Activated CD4-positive, alpha-beta T cell treated with anti-CD3 and anti-CD28 coated beads, Interleukin-2, amount 50 U/mL, for 1 hour (primary cell): ENCODE measurements around the gene ZNF547.
A peak's percentile ranks its signal among the peaks of the same experiment; 100 is the strongest.

Experiments used
- DNase-seq: peaks from one replicate; pipeline ENCODE4 v3.0.0-alpha.2; 2020

The ZNF547 gene

DNA sequence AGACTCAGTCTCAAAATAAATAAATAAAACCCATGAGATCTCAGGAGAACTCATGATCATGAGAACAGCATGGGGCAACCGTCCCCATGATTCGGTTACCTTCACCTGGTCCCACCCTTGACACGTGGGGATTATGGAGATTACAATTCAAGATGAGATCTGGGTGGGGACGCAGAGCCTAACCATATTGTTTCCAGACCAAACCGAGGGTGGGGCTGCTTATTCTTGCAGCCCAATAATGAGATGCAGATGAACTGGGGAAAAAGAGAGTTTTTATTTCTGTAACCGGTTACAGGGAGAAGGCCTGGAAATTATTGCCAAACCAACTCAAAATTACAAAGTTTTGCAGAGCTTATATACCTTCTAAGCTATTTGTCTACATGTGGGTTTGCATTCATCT, 12.8 kb downstream of the ZNF547 start:
- DNase-seq = no peak

DNA sequence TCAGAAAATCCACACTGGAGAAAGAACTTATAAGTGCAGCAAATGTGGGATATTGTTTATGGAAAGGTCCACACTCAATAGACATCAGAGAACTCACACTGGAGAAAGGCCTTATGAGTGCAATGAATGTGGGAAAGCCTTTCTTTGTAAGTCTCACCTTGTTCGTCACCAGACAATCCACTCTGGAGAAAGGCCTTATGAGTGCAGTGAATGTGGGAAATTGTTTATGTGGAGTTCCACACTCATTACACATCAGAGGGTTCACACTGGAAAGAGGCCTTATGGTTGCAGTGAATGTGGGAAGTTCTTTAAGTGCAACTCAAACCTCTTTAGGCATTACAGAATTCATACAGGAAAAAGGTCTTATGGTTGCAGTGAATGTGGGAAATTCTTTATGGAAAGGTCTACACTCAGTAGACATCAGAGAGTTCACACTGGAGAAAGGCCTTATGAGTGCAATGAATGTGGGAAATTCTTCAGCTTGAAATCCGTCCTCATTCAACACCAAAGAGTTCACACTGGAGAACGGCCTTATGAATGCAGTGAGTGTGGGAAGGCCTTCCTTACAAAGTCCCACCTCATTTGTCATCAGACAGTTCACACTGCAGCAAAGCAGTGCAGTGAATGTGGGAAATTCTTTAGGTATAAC, 14.3 kb downstream of the ZNF547 start:
- DNase-seq = no peak

DNA sequence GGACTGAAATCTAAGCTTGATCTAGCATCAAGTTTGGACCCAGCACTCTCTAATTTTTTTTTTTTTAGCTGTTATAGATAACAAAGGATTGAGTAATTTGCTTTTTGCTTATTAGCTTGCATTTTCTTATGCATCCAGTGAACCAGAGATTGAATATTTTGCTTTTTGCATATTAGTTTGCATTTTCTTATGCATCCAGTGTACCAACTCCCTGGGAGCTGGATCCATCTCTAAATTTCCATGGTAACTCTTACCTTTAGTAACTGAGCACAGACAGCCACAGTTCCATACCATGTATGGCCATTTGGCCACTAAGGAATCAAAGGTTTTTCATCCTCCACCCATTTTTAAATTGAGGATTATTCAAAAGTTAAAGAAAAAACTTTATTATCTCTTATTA, 17.6 kb downstream of the ZNF547 start:
- no peak for DNase-seq

DNA sequence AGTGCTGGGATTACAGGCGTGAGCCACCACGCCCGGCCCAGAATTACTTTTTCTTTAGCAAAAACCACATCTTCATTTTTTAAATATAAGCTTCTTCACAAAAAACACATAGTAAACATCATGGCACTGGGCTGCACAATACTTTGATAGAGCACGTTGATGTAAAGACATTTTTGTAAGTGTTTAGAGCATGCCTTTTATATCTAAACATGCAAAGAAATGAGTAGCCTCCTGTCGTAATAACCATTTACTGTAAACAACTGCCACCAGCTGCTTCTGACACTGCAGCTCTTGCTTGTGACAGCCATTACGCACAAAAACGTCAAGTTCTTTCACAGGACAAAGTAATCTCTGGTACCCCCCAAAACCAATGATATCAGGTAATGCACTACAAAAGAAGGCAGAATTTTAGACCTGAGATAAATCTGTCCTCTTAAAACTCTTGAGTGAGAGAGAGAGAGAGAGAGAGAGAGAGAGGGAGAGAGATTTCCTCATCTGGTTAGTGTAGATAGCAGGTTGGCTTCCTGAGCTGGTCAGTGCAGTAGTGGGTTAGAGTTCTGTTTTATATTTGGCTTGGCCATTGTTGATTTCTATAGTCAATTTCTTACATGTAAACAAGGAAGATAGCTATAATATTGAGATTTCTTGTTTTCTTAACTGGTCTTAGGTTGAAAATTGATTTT, 19.6 kb downstream of the ZNF547 start:
- DNase-seq = no peak

DNA sequence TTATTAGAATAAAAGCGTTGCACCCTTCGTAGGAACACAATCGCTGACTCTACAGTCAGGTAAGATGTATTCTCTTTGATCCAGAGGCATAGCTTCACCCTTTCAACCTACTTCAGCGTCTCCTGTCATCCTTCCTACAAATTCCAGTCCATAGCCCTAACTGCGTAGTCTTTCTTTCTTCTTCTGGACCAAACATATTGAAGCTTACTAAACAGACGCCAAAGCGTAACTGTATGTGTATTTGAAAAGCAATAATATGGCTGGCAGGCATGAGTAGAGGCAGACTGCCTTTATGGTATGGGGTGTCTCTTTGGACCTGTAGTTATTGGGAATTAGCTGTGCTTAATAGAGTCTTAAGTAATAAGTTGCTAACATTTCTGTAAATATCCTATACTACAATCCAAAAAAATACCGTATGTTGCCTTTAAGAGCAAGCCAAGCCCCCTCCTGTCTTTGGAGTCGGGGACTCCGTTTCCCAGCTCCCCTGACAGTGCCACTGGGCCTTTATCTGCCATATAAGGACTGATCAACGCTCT, 25.9 kb downstream of the ZNF547 start:
- no peak for DNase-seq

DNA sequence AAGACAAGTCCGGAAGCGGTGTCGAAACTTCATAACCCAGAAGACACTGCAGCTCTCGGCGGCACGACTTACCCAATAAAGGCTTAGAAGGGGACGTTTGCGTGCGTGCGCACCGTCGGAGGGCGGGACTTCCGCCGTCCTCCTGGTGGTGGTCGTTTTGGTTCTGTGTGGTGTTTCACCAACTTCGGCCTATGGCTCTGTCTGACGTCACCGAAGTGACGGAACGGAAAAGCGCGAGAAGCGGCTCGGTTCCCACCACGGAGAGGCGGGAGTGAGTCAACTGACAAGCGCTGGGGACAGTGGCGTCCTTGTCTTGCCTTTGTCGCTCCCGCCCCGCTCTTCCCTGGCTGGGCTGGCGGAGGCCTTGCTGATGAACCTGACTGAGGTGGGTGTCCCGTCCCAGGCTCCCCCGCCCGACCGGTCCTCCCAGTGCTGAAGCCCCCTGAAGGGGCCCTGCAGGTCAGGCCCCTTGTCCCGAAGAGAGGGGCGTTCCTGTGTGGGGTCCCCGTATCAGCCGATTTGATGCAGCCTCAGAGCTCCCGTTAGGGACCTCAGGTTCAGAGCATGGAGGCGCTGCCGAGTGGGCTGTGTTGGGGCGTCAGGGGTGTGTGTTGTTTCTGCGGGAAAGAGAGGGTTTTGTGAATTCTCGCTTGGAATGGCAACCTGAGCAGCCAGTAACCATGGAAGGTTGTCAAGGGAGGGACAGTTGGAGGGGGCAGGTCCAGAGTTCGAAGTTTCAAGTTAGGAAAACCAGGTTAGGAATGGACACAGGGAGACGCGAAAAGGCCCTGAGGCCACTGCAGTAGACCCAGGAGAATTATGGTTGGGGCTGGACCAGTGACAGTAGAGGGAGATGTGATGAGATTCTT, 26.6 kb downstream of the ZNF547 start, which contains the start of gene ZNF548:
ZNF548 (plus strand) TSS at position 125 of the 869 bp plus-strand sequence; CDS start at position 371, 246 bp downstream.
- peak; percentile 97 for DNase-seq

DNA sequence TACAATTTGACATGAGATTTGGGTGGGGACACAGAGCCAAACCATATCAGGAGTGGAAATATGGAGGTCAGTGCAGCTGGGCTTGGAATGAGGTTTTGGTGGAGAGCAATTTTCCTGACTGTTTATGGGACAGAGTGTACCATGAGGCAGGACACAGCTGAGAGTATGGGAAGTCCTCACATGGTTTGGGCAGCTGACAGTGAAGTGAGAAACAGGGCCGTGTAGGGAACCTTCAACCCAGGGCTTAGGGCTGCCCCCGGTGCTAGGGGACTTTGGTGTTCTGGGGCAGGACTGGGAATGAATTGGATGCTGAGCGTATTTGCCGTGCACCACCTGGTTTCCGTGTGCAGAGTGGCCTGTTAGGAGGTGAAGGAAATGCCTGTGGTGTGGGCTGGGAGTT, 32.4 kb downstream of the ZNF547 start:
- no peak for DNase-seq

DNA sequence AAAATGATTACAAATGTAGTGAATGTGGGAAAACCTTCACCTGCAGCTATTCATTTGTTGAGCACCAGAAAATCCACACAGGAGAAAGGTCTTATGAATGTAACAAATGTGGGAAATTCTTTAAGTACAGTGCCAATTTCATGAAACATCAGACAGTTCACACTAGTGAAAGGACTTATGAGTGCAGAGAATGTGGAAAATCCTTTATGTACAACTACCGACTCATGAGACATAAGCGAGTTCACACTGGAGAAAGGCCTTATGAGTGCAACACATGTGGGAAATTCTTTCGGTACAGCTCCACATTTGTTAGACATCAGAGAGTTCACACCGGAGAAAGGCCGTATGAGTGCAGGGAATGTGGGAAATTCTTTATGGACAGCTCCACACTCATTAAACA, 35.5 kb downstream of the ZNF547 start:
- no peak for DNase-seq

DNA sequence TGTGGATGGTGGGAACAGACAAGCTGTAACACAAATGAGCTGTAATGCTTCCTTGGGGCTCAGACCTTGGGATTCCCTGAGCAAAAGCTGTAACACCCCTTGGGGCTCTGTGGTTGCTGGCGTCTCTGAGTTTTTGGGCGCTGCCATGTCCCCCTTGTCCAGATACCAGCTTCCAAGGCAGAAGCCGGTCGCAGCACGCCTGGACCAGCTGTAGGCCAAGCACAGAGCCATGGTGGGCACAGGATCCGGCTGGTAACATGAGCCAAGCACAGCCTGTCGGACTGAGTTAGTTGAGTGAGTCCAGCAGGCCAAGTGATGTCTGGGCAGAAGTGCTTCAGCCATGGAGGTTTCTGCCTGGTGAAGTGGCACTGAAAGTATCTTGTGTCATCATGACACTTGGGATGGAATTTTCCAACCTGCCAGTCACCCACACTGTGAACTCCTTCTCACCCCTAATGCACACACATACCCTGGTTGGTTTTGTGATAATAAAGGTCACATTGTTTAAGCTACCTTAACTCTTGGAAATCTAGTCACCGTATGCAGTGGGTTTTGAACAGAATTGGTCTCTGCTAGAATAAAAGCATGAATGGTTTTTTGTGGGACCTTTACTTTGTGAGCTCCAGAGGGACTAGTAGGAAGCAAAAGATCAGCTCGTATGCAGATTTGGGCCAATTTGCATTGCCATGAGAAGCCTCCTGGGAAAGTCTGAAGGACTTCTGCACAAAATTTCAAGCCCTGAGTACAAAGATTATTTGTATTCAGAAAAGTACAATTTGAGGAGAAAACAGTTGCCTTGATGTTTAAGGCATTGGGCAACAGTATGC, 40.6 kb downstream of the ZNF547 start:
- DNase-seq = no peak

DNA sequence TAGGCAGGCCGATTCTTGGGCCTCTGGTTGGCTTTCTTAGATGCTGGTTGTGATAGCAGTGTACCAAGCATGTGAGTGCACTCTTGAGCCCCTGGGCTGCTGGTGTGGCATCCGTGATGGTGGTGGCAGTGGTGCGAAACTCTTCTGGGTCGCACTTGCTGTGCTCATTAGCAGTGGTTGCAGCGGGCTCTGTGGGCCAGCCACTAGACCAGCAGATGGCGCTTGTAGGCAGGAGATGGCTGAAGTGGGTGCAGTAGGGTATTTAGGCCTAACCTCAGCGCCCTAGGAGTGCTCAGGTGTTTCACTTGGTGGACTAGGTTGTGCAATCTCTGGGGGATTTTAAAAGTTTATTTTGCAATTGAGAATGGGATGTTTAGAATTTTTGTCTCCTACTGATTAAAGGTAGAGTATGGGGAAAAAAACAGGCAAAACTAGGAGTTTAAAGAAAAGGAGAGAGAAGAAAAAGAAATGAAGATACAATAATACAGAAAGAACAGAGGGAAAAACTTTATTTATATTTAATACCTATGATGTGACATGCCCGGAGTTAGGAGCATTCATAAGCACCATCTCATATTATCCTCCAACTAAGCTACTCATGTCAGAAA, 43.3 kb downstream of the ZNF547 start:
- peak; percentile 70 for DNase-seq

DNA sequence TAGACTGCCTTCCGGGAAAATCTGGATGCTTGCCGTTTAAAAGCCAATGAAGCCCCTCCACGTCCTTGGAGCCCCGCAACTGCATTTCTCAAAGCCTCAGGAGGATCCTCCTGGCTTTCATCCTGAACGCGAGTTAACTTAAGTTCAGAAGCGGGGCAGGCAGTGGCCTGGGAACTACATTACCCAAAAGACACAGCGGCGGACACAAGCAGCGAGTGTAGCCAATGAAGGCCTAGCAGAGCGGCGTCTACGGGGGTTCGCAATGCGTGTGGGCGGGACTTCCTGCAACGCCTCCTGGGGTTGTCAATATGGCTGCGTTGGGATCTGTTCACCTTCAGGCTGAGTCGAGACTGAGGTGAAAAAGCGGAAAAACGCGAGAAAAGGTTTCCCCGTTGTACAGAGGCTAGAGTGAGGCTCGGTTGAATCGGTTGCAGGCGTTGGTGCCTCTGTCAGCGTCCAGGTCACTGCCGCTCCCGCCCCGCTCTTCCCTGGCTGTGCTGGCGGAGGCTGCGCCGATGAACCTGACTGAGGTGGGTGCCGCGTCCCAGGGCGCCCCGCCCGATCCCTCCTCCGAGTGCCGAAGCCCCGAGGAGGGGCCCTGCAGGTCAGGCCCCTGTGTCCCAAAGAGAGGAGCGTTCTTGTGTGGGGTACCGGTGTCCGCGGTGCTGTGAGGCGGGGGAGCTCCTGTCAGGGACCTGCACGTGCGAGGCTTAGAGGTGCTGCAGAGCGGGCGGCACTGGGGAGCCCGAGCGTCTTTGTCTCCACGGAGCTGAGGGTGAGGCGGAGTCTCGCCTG, 47.7 kb downstream of the ZNF547 start, which contains the start of gene ZNF17:
ZNF17 (plus strand) TSS at position 285 of the 795 bp plus-strand sequence. CDS start 2,455 bp downstream, outside the sequence.
- peak; percentile 91 for DNase-seq

DNA sequence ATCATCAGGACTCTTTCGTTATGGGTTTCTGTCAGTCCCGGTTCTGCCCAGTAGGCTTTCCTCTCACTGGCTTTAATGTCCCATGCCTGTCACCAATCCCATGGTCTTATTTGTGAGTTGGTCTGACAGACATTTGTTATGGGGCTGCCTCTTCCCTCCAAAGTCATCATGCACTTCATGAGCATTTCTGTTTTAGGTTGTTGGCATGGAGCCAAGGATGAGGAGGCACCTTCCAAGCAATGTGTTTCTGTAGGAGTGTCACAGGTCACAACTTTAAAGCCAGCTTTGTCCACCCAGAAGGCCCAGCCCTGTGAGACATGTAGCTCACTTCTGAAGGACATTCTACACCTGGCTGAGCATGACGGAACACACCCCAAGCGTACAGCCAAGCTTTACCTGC, 56.1 kb downstream of the ZNF547 start:
- DNase-seq = no peak

DNA sequence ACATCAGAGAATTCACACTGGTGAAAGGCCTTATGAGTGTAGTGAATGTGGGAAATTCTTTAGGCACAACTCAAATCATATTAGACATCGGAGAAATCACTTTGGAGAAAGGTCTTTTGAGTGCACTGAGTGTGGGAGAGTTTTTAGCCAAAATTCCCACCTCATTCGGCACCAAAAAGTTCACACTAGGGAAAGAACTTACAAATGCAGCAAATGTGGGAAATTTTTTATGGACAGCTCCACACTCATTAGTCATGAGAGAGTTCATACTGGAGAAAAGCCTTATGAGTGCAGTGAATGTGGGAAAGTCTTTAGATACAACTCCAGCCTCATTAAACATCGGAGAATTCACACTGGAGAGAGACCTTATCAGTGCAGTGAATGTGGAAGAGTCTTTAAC, 57.7 kb downstream of the ZNF547 start:
- DNase-seq = no peak
